GM20431 (cell line): ENCODE data around the gene PDE6D.

ENCODE experiments used
- in situ Hi-C: fragments of 300-500 bp; cut with MseI, MboI; formaldehyde crosslinking; loops from one replicate; pipeline ENCODE4 v1.15.0; 2020; ENCODE audit warnings: low sequenced_read_pairs; ENCODE audit not compliant: unreplicated experiment

The PDE6D gene

GRCh38 chr2:231780909-231781797 is at the start of gene PDE6D:
TSS of gene PDE6D (minus strand) at chr2:231781282. CDS start at chr2:231781114, 168 bp downstream.
- in situ Hi-C loops = no loop called here

GRCh38 chr2:231821908-231822307 is 40.8 kb upstream of the PDE6D start:
- in situ Hi-C loops = no loop called here

GRCh38 chr2:231820786-231821303 is 39.8 kb upstream of the PDE6D start:
- in situ Hi-C loops = no loop called here

- in situ Hi-C loops = no loop called here
Observed at GRCh38 chr2:231819447-231820042, 38.5 kb upstream of the PDE6D start.

- in situ Hi-C loops = no loop called here
Observed at GRCh38 chr2:231816327-231817026, 35.4 kb upstream of the PDE6D start.

- in situ Hi-C loops = no loop called here
Observed at GRCh38 chr2:231810905-231811304, 29.8 kb upstream of the PDE6D start.

GRCh38 chr2:231807020-231807419 is 25.9 kb upstream of the PDE6D start:
- in situ Hi-C loops = no loop called here

- in situ Hi-C loops = no loop called here
Observed at GRCh38 chr2:231803501-231804138, 22.5 kb upstream of the PDE6D start.

- in situ Hi-C loops = no loop called here
Observed at GRCh38 chr2:231800493-231801091, 19.5 kb upstream of the PDE6D start.

- in situ Hi-C loops = no loop called here
Observed at GRCh38 chr2:231795525-231796327, 14.6 kb upstream of the PDE6D start.

GRCh38 chr2:231794383-231794782 is 13.3 kb upstream of the PDE6D start:
- in situ Hi-C loops = no loop called here

- in situ Hi-C loops = no loop called here
Observed at GRCh38 chr2:231791107-231791506, 10.0 kb upstream of the PDE6D start.

- in situ Hi-C loops = no loop called here
Observed at GRCh38 chr2:231786917-231787292, 5.8 kb upstream of the PDE6D start.

- in situ Hi-C loops = no loop called here
Observed at GRCh38 chr2:231786177-231786916, 5.3 kb upstream of the PDE6D start, which contains the start of gene COPS7B. TSS of gene COPS7B (plus strand) at chr2:231786445. CDS start at chr2:231788571, 2,126 bp downstream.

- in situ Hi-C loops = no loop called here
Observed at GRCh38 chr2:231785822-231786176, 4.7 kb upstream of the PDE6D start.

GRCh38 chr2:231785413-231785812 is 4.3 kb upstream of the PDE6D start:
- in situ Hi-C loops = no loop called here

GRCh38 chr2:231781798-231782726 is 980 bp upstream of the PDE6D start:
- in situ Hi-C loops = no loop called here
